Measurements from ENCODE around the gene RFX3.

RFX3 gene

DNA sequence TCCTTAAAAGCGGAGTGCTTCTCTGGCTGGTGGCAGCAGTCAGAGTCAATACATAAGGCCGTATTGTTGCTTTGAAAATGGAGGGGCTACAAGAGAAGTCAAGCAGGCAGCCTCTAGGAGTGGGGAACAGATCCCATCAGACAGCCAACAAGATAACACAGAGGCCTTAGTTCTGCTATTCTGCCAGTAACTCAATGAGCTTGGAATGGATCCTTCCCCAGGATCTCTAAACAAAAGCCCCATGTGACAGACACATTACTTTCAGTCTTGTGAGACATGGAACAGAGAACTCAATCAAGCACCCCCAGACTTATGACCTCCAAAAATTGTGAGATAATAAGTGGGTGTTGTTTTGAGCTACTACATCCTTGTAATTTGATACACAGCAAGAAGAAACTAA is 158.6 kb downstream of the RFX3 start:
- no peak for DNase-seq (ENCODE audit: low read depth)
- no peak overlapping the region for H3K4me3 ChIP-seq (ENCODE audit: low read length)
- TF ChIP-seq CTCF (conservative IDR thresholded peaks at IDR 0.05; ENCODE audit: low read depth, low read length) = no peak

DNA sequence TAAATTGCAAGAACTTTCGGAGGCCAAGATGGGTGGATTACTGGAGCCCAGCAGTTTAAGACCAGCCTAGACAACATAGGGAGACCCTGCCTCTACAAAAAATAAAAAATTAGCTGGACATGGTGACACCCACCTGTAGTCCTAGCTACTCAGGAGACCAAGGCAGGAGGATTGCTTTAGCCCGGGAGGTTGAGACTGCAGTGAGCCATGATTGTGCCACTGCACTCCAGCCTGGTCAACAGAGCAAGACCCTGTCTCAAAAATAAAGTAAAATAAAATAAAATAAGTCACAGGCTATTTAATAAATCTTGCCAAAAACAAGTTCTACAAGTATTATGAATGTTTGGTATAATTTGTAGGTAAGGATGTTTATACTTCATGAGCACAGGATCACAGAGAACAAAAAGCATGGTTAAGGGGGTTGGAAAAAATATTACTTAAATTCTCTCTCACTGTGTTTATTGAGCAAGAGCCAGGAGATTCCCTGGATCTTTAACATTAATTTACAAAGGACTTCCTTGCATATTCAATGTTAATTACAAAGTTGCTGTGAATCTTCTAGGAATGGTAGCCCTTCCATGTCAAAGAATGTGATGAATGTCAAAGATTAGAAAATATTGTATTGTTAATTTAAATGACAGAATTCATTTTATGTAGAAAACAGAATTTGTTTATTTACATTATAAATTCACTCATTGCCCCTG is 164.0 kb downstream of the RFX3 start:
- no peak for DNase-seq (ENCODE audit: low read depth)
- TF ChIP-seq CTCF (conservative IDR thresholded peaks at IDR 0.05; ENCODE audit: low read depth, low read length) = no peak
- no peak overlapping the region for H3K4me3 ChIP-seq (ENCODE audit: low read length)

GRCh38 chr9:3361116-3361515 is 164.7 kb downstream of the RFX3 start:
- no peak overlapping the region for H3K4me3 ChIP-seq (ENCODE audit: low read length)
- no peak for TF ChIP-seq CTCF (conservative IDR thresholded peaks at IDR 0.05; ENCODE audit: low read depth, low read length)

DNA sequence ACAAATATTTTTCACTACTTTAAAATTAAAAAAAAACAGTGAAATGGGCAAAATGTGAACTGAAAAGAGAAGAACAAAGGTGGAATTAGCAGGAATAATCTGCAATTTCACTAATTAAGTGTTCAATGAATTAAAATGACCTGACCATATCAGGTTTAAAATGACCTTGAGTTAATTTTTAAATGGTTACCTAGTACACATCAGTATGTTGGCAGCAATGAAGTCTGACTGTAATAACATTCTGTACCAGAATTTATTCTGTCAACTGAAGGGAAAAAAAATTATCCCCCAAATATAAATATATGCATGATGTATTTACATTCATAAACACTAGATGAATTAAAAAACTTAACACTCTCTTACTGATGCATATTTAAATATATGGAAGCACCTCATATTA is 165.6 kb downstream of the RFX3 start:
- DNase-seq (ENCODE audit: low read depth) = no peak
- TF ChIP-seq CTCF (conservative IDR thresholded peaks at IDR 0.05; ENCODE audit: low read depth, low read length) = no peak
- H3K4me3 ChIP-seq (ENCODE audit: low read length) = no peak overlapping the region

More at GRCh38 chr9:3361116-3361515, 164.7 kb downstream of the RFX3 start:
- DNase-seq (ENCODE audit: low read depth) = no peak

DNA sequence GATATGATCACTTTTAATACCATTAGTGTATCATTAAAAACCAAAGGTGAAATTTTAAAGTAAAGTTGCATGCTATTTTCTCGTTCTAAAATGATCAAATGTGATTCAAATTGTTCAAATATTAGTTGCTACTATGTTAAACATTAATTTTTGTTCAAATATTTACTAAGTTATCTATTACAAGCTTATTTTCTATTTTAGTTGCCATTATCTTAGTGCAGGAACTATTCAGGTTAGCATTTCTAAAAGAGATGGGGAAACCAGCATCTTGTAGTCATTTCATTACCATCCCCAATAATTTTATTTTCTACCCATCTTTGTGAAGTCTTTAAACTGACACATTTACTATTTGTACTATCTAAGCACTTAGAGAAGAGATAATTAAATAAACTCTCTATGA is 166.0 kb downstream of the RFX3 start:
- TF ChIP-seq CTCF (conservative IDR thresholded peaks at IDR 0.05; ENCODE audit: low read depth, low read length) = no peak
- DNase-seq (ENCODE audit: low read depth) = no peak
- no peak overlapping the region for H3K4me3 ChIP-seq (ENCODE audit: low read length)

- H3K4me3 ChIP-seq (ENCODE audit: low read length) = no peak overlapping the region
- no peak for TF ChIP-seq CTCF (conservative IDR thresholded peaks at IDR 0.05; ENCODE audit: low read depth, low read length)
- no peak for DNase-seq (ENCODE audit: low read depth)
Observed at GRCh38 chr9:3359048-3359692, 166.6 kb downstream of the RFX3 start.

- no peak for DNase-seq (ENCODE audit: low read depth)
- no peak overlapping the region for H3K4me3 ChIP-seq (ENCODE audit: low read length)
- no peak for TF ChIP-seq CTCF (conservative IDR thresholded peaks at IDR 0.05; ENCODE audit: low read depth, low read length)
Observed at GRCh38 chr9:3348169-3348568, 177.6 kb downstream of the RFX3 start.

Measured in retinal pigment epithelial cell (primary cell).